Activated gamma-delta T cell treated with Interleukin-2 at 50 U/mL for 16 hours (primary cell): ENCODE measurements around the gene ALOX12B.
A peak's percentile ranks its signal among the peaks of the same experiment; 100 is the strongest.

ENCODE experiments used
- DNase-seq: peaks from one replicate; pipeline ENCODE4 v3.0.0-alpha.2; 2020

The ALOX12B gene

GRCh38 chr17:8087075-8087951, at the start of gene ALOX12B:
ALOX12B (minus strand) TSS chr17:8087716; CDS start chr17:8087442, 274 bp downstream.
- DNase-seq, result no peak

GRCh38 chr17:8133941-8134340, 46.4 kb upstream of the ALOX12B start:
- DNase-seq, result no peak

GRCh38 chr17:8133399-8133798, 45.9 kb upstream of the ALOX12B start:
- no peak for DNase-seq

- no peak for DNase-seq
Observed at GRCh38 chr17:8131844-8132441, 44.4 kb upstream of the ALOX12B start.

GRCh38 chr17:8128125-8128784, 40.7 kb upstream of the ALOX12B start:
- no peak for DNase-seq

GRCh38 chr17:8126491-8127066, 39.1 kb upstream of the ALOX12B start:
- DNase-seq, result no peak

- no peak for DNase-seq
Observed at GRCh38 chr17:8125947-8126490, 38.5 kb upstream of the ALOX12B start.

GRCh38 chr17:8125154-8125946, 37.8 kb upstream of the ALOX12B start:
- DNase-seq, result peak; percentile 85

GRCh38 chr17:8124350-8125153, 37.0 kb upstream of the ALOX12B start:
- DNase-seq, result no peak

- DNase-seq, result no peak
Observed at GRCh38 chr17:8123695-8124349, 36.3 kb upstream of the ALOX12B start, which contains the start of gene HES7. HES7 (minus strand) TSS chr17:8124106; CDS start chr17:8124084, 22 bp downstream.

GRCh38 chr17:8122924-8123694, 35.6 kb upstream of the ALOX12B start:
- DNase-seq, result no peak

- no peak for DNase-seq
Observed at GRCh38 chr17:8122422-8122923, 35.0 kb upstream of the ALOX12B start.

GRCh38 chr17:8121681-8122421, 34.3 kb upstream of the ALOX12B start:
- DNase-seq, result no peak

- DNase-seq, result no peak
Observed at GRCh38 chr17:8121407-8121680, 33.8 kb upstream of the ALOX12B start.

- DNase-seq, result peak; percentile 43
Observed at GRCh38 chr17:8120520-8121406, 33.2 kb upstream of the ALOX12B start.

- peak; percentile 77 for DNase-seq
Observed at GRCh38 chr17:8119581-8120519, 32.3 kb upstream of the ALOX12B start.
